Measurements from ENCODE around the gene RALGPS1.

The RALGPS1 gene

DNA sequence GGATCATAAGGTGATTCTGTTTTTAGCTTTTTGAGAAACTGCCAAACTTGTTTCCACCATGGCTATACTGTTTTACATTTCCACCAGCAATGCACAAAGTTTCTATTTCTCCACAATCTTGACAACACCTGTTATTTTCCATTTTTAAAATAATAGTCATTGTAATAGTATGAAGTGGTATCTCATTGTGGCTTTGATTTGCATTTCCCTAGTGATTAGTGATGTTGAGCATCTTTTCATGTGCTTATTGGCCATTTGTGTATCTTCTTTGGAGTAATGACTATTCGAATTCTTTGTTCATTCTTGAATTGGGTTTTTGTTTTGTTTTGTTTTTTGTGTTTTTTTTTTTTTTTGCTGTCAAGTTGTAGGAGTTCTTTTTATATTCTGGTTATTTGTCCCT is 354.9 kb downstream of the RALGPS1 start:
- no peaks in the 10 kb centered on the region for H3K4me1 ChIP-seq (ENCODE audit: control insufficient read depth, insufficient read depth, low read length)
- no peak for TF ChIP-seq ZNF433 (tag by site-specific recombination; IDR thresholded peaks at IDR 0.05; ENCODE audit: low read depth)
- no peak for TF ChIP-seq ZNF529 (tag by site-specific recombination; IDR thresholded peaks at IDR 0.05; ENCODE audit: insufficient replicate concordance)
- TF ChIP-seq ZNF221 (tag by site-specific recombination; IDR thresholded peaks at IDR 0.05; ENCODE audit: borderline replicate concordance), result no peak
- TF ChIP-seq, protein P1, sequence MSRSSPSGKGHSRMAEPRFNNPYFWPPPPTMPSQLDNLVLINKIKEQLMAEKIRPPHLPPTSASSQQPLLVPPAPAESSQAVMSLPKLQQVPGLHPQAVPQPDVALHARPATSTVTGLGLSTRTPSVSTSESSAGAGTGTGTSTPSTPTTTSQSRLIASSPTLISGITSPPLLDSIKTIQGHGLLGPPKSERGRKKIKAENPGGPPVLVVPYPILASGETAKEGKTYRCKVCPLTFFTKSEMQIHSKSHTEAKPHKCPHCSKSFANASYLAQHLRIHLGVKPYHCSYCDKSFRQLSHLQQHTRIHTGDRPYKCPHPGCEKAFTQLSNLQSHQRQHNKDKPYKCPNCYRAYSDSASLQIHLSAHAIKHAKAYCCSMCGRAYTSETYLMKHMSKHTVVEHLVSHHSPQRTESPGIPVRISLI (tag by site-specific recombination; IDR thresholded peaks at IDR 0.05), result no peak
- no peak for TF ChIP-seq ZNF548 (tag by site-specific recombination; IDR thresholded peaks at IDR 0.05)
- no peak for TF ChIP-seq GLIS2 (tag by site-specific recombination; IDR thresholded peaks at IDR 0.05)
- no peak for TF ChIP-seq ZNF324 (tag by site-specific recombination; IDR thresholded peaks at IDR 0.05)
- TF ChIP-seq YY2 (tag by site-specific recombination; IDR thresholded peaks at IDR 0.05), result no peak
- TF ChIP-seq ZNF571 (tag by site-specific recombination; IDR thresholded peaks at IDR 0.05), result no peak
- TF ChIP-seq ZNF510 (tag by site-specific recombination; IDR thresholded peaks at IDR 0.05; ENCODE audit: insufficient replicate concordance), result no peak
- TF ChIP-seq ZNF624 (tag by site-specific recombination; IDR thresholded peaks at IDR 0.05), result no peak
- no peak for TF ChIP-seq ZNF16 (tag by site-specific recombination; IDR thresholded peaks at IDR 0.05; ENCODE audit: low read depth)
- no peak for TF ChIP-seq ZNF658 (tag by site-specific recombination; IDR thresholded peaks at IDR 0.05)
- TF ChIP-seq, protein P2, sequence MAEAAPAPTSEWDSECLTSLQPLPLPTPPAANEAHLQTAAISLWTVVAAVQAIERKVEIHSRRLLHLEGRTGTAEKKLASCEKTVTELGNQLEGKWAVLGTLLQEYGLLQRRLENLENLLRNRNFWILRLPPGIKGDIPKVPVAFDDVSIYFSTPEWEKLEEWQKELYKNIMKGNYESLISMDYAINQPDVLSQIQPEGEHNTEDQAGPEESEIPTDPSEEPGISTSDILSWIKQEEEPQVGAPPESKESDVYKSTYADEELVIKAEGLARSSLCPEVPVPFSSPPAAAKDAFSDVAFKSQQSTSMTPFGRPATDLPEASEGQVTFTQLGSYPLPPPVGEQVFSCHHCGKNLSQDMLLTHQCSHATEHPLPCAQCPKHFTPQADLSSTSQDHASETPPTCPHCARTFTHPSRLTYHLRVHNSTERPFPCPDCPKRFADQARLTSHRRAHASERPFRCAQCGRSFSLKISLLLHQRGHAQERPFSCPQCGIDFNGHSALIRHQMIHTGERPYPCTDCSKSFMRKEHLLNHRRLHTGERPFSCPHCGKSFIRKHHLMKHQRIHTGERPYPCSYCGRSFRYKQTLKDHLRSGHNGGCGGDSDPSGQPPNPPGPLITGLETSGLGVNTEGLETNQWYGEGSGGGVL (tag by site-specific recombination; IDR thresholded peaks at IDR 0.05), result no peak
- TF ChIP-seq MZF1 (tag by site-specific recombination; IDR thresholded peaks at IDR 0.05; ENCODE audit: borderline replicate concordance), result no peak
- TF ChIP-seq ZNF792 (tag by site-specific recombination; IDR thresholded peaks at IDR 0.05), result no peak
- ChIA-PET POLR2A (no interaction called here), CTCF (interaction anchor here (0.7 to 1.0 kb wide), 2 partner anchors 128 to 310 kb away, joined by 3 to 4 read pairs; partner anchors contain the start of gene SLC2A8)
- no peaks in the 10 kb centered on the region for H3K9me3 ChIP-seq (ENCODE audit: control insufficient read depth, insufficient read depth, low read depth, low read length)
- H3K36me3 ChIP-seq (ENCODE audit: control insufficient read depth in 2 of 2, insufficient read depth in 1 of 2, low read length in 2 of 2), result peaks cover 0 to 3% of the 10 kb centered on the region in 2 experiments; a peak in 1 of 3 replicates
- no peak overlapping the region for H3K27ac ChIP-seq (ENCODE audit: extremely low read depth, low read depth, low read length)
- H3K4me3 ChIP-seq (ENCODE audit: low read depth, low read length), result no peak overlapping the region
